ENCODE data around the gene NBPF11.
"Not testable (repeated sequence)": the region's sequence is repeated elsewhere in the genome, so short reads cannot be mapped to it uniquely, and the experiment has no call there.

DNA sequence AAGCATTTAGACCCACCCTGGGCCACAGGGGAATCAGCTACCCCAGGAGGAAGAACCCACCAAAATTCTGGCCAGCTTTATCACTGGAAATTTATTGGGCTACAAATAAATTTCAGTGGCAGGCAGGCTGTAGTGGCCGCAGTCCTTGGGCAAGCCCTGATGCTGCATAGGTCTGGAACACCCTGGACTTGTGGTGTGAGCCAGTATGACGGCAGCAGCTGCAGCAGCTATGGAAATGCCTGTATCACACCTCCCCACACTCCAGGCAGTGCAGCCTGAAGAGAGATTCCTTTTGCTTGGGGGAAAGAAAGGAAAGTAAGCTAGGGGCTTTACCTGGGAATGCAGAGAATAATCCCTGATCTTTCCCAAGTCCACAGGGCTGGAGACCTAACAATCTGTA is 56.3 kb downstream of the NBPF11 start:
- TF ChIP-seq, protein P1, sequence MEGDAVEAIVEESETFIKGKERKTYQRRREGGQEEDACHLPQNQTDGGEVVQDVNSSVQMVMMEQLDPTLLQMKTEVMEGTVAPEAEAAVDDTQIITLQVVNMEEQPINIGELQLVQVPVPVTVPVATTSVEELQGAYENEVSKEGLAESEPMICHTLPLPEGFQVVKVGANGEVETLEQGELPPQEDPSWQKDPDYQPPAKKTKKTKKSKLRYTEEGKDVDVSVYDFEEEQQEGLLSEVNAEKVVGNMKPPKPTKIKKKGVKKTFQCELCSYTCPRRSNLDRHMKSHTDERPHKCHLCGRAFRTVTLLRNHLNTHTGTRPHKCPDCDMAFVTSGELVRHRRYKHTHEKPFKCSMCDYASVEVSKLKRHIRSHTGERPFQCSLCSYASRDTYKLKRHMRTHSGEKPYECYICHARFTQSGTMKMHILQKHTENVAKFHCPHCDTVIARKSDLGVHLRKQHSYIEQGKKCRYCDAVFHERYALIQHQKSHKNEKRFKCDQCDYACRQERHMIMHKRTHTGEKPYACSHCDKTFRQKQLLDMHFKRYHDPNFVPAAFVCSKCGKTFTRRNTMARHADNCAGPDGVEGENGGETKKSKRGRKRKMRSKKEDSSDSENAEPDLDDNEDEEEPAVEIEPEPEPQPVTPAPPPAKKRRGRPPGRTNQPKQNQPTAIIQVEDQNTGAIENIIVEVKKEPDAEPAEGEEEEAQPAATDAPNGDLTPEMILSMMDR (IDR thresholded peaks at IDR 0.05) = not testable (repeated sequence)
- TF ChIP-seq POLR2A (IDR thresholded peaks at IDR 0.05) = not testable (repeated sequence)
